OCI-LY7 (cell line): ENCODE data around the gene CGRRF1. TPM values are rescaled to one million over a fixed set of nuclear protein-coding genes. Genes with fewer than 3 reads are reported as not detected.
A peak's percentile ranks its signal among the peaks of the same experiment; 100 is the strongest.

Experiments used
- BruUV-seq: library from RNA; stranded (reverse); fragments of 400-500 nt; replicated peaks from 2 replicates; lab custom pipeline; 2021; lab: Mats Ljungman, UMichigan
- CTCF ChIA-PET: fragments of 300-600 bp; sonication (Branson Sonifier 250); formaldehyde crosslinking; loops from one replicate; lab custom pipeline; 2022; ENCODE audit warnings: antibody characterized with exemption; ENCODE audit not compliant: unreplicated experiment; lab: Charles Lee
- POLR2A ChIA-PET: fragments of 300-600 bp; sonication (Branson Sonifier 250); formaldehyde crosslinking; loops from one replicate; lab custom pipeline; 2022; ENCODE audit warnings: antibody characterized with exemption; lab: Charles Lee
- DNase-seq: peaks from one replicate; pipeline ENCODE4 v3.0.0-alpha.2; 2015; ENCODE audit warnings: low spot score
- H2AFZ ChIP-seq: fragments of 200-600 bp; sonication (generic), shearing (Covaris generic); 2 replicates; pipeline ENCODE4 v1.6.1; 2014; ENCODE audit warnings: mild to moderate bottlenecking, antibody characterized with exemption, low read length, moderate library complexity
- H3K27ac ChIP-seq: fragments of 200-600 bp; sonication (generic); 2 replicates; pipeline ENCODE4 v1.5.1; 2014; ENCODE audit warnings: mixed run types, low read depth, mild to moderate bottlenecking, moderate library complexity, low read length, inconsistent platforms; ENCODE audit not compliant: poor library complexity, severe bottlenecking
- H3K36me3 ChIP-seq: fragments of 200-600 bp; sonication (generic); 2 replicates; pipeline ENCODE4 v1.6.1; 2014; ENCODE audit warnings: mild to moderate bottlenecking, antibody characterized with exemption, low read length, moderate library complexity, mixed read lengths; ENCODE audit not compliant: insufficient read depth
- H3K4me1 ChIP-seq: fragments of 200-600 bp; sonication (generic); 2 replicates; pipeline ENCODE4 v1.5.1; 2014; ENCODE audit warnings: mild to moderate bottlenecking, low read length; ENCODE audit not compliant: insufficient read depth, poor library complexity, severe bottlenecking
- H3K4me2 ChIP-seq: fragments of 200-600 bp; sonication (generic); 2 replicates; pipeline ENCODE4 v1.6.1; 2014; ENCODE audit warnings: mild to moderate bottlenecking, low read length
- H3K4me3 ChIP-seq: fragments of 200-600 bp; sonication (generic); 2 replicates; pipeline ENCODE4 v1.5.1; 2014; ENCODE audit warnings: mild to moderate bottlenecking, low read depth, low read length; ENCODE audit not compliant: poor library complexity, severe bottlenecking
- H3K79me2 ChIP-seq: fragments of 200-600 bp; sonication (generic); 2 replicates; pipeline ENCODE4 v1.6.1; 2016; ENCODE audit warnings: low read depth, mild to moderate bottlenecking, low read length, moderate library complexity, mixed read lengths; ENCODE audit not compliant: insufficient read depth
- H3K9me2 ChIP-seq: fragments of 200-600 bp; sonication (generic); 2 replicates; pipeline ENCODE4 v1.6.1; 2016; ENCODE audit warnings: mild to moderate bottlenecking, low read length, mixed read lengths; ENCODE audit not compliant: insufficient read depth
- H3K9me3 ChIP-seq: fragments of 200-600 bp; sonication (generic); 2 replicates; pipeline ENCODE4 v1.6.1; 2014; ENCODE audit warnings: mild to moderate bottlenecking, mixed run types, low read length, mixed read lengths
- H4K20me1 ChIP-seq: fragments of 200-600 bp; sonication (generic); 2 replicates; pipeline ENCODE4 v1.6.1; 2014; ENCODE audit warnings: mild to moderate bottlenecking, antibody characterized with exemption, low read length, moderate library complexity, mixed read lengths; ENCODE audit not compliant: insufficient read depth
- CTCF ChIP-seq: fragments of 200-600 bp; sonication (generic); conservative IDR thresholded peaks from 2 replicates; pipeline ENCODE4 v1.5.1; 2014; ENCODE audit warnings: mild to moderate bottlenecking, antibody characterized with exemption, low read length, moderate library complexity, mixed read lengths
- EZH2phosphoT487 ChIP-seq: fragments of 200-600 bp; sonication (generic); IDR thresholded peaks from 2 replicates; pipeline ENCODE4 v1.6.1; 2018; ENCODE audit warnings: low read depth, borderline replicate concordance, mild to moderate bottlenecking, mixed run types, antibody characterized with exemption, low read length, moderate library complexity, mixed read lengths
- intact Hi-C: fragments of 100-400 bp; cut with micrococcal nuclease; formaldehyde crosslinking; loops from one replicate; pipeline ENCODE4 v1.10.0; 2022; ENCODE audit not compliant: unreplicated experiment
- total RNA-seq, 2 experiments: library from RNA; depleted of rRNA in 1 of 2; stranded (reverse); fragments of >200 nt in 1 of 2; shearing (Covaris generic) in 1 of 2; gene quantifications; 2 replicates each; pipeline ENCODE4 v1.2.3, GENCODE V29; 2014 to 2022

The CGRRF1 gene
- total RNA-seq, 2 experiments from 2014 or later: 8.4 to 13.4 TPM

- H3K4me1 ChIP-seq: peaks cover 73% of the 10 kb centered on the region
- no peaks in the 10 kb centered on the region; the same call in 1 of the 2 replicates for H3K9me3 ChIP-seq
- BruUV-seq: TSS peak; percentile 7
- H2AFZ ChIP-seq: no peak overlapping the region
- H3K27ac ChIP-seq: peak overlapping the region; percentile 93
- H3K9me2 ChIP-seq: no peaks in the 10 kb centered on the region
- intact Hi-C loops: no loop called here
- TF ChIP-seq EZH2phosphoT487: no peak
- H3K4me2 ChIP-seq: peak overlapping the region; percentile 65
- ChIA-PET POLR2A (interaction anchor here (0.7 to 9.3 kb wide), 6 partner anchors 22 to 189 kb away, joined by 3 to 75 read pairs (median 6); partner anchors contain the start of genes CDKN3 and CGRRF1), CTCF (no interaction called here)
- peak; percentile 19 for DNase-seq
- H4K20me1 ChIP-seq: 0 out of 2 replicates have a peak, but pooled peaks cover 4% of the 10 kb centered on the region
- peaks cover 77% of the 10 kb centered on the region for H3K79me2 ChIP-seq
- H3K36me3 ChIP-seq: peaks cover 21% of the 10 kb centered on the region
- H3K4me3 ChIP-seq: peak overlapping the region; percentile 87
Observed at GRCh38 chr14:54486685-54487084, 23.0 kb upstream of the CGRRF1 start.

- Histone ChIP-seq H4K20me1 (0 out of 2 replicates have a peak, but pooled peaks cover 4% of the 10 kb centered on the region), H3K4me2 (peak overlapping the region; percentile 90), H2AFZ (no peak overlapping the region), H3K79me2 (peaks cover 66% of the 10 kb centered on the region), H3K4me3 (peak overlapping the region; percentile 87), H3K4me1 (peaks cover 62% of the 10 kb centered on the region), H3K27ac (peak overlapping the region; percentile 65), H3K9me3 (no peaks in the 10 kb centered on the region; the same call in 1 of the 2 replicates), H3K9me2 (no peaks in the 10 kb centered on the region), H3K36me3 (peaks cover 10% of the 10 kb centered on the region)
- TSS peak; percentile 56 for BruUV-seq
- CTCF ChIA-PET: interaction anchor here (0.6 to 1.7 kb wide), 3 partner anchors 22 to 46 kb away, joined by 3 read pairs; partner anchors contain the start of gene CGRRF1
- POLR2A ChIA-PET: interaction anchor here (0.9 to 9.3 kb wide), 7 partner anchors 9 to 90 kb away, joined by 3 to 75 read pairs (median 5); partner anchors contain the start of genes CDKN3 and CGRRF1
- intact Hi-C loops: loop anchor here (2.0 kb wide), 1 partner anchor 91 kb away; the partner anchor contains the start of gene CDKN3
- TF ChIP-seq CTCF (no peak), EZH2phosphoT487 (no peak)
- no peak for DNase-seq
Observed at GRCh38 chr14:54487771-54488170, 21.9 kb upstream of the CGRRF1 start.

- Histone ChIP-seq H4K20me1 (0 out of 2 replicates have a peak, but pooled peaks cover 4% of the 10 kb centered on the region), H3K79me2 (peaks cover 61% of the 10 kb centered on the region), H3K4me3 (peak overlapping the region; percentile 87), H3K27ac (peak overlapping the region; percentile 65), H3K9me2 (no peaks in the 10 kb centered on the region), H3K4me1 (peaks cover 57% of the 10 kb centered on the region), H3K4me2 (peak overlapping the region; percentile 90), H3K36me3 (peaks cover 5% of the 10 kb centered on the region; the same call in 1 of the 2 replicates), H3K9me3 (no peaks in the 10 kb centered on the region), H2AFZ (peak overlapping the region; percentile 46; the same call in 1 of the 2 replicates)
- intact Hi-C loops: loop anchor here (2.0 kb wide), 1 partner anchor 91 kb away; the partner anchor contains the start of gene CDKN3
- no TSS peak for BruUV-seq
- peak; percentile 39 for DNase-seq
- ChIA-PET CTCF (interaction anchor here (1.0 to 1.7 kb wide), 2 partner anchors 22 to 47 kb away, joined by 3 read pairs; partner anchors contain the start of gene CGRRF1), POLR2A (interaction anchor here (1.2 to 9.3 kb wide), 5 partner anchors 20 to 90 kb away, joined by 3 to 75 read pairs (median 5); partner anchors contain the start of genes CDKN3 and CGRRF1)
- no peak for TF ChIP-seq EZH2phosphoT487
- peak; percentile 24; the same call in 1 of the 2 replicates for TF ChIP-seq CTCF
Observed at GRCh38 chr14:54488318-54488645, 21.4 kb upstream of the CGRRF1 start.
